SK-N-SH (cell line): ENCODE measurements around the gene FZR1. TPM values are rescaled to one million over a fixed set of nuclear protein-coding genes. Genes with fewer than 3 reads are reported as not detected.

Source experiments
- CTCF ChIA-PET: fragments of 300-600, 350-600 bp; formaldehyde crosslinking; extraction: SDS; loops from one replicate; lab custom pipeline; 2021; lab: Yijun Ruan, JAX
- POLR2A ChIA-PET: fragments of 350-600 bp; sonication (Branson Sonifier 250); formaldehyde crosslinking; extraction: SDS; loops from one replicate; lab custom pipeline; 2020; ENCODE audit warnings: antibody characterized with exemption, inconsistent platforms; lab: Yijun Ruan, JAX
- DNase-seq: peaks from one replicate; pipeline ENCODE4 v3.0.0; 2012
- H2AFZ ChIP-seq: fragments of 200-600 bp; sonication (generic); 2 replicates; pipeline ENCODE4 v1.8.1; 2016; ENCODE audit warnings: antibody characterized with exemption, mild to moderate bottlenecking, low read depth
- H3F3A ChIP-seq: fragments of 200-600 bp; sonication (generic); replicated peaks from 2 replicates; pipeline ENCODE3; 2016; ENCODE audit warnings: antibody characterized with exemption, mild to moderate bottlenecking; ENCODE audit not compliant: insufficient read depth
- H3K27ac ChIP-seq, 2 experiments: fragments of 200-500 bp in 1 of 2; fragments of 200-600 bp in 1 of 2; sonication (Bioruptor generic) in 1 of 2; sonication (generic), shearing (Covaris generic) in 1 of 2; 2 replicates each; pipeline versions ENCODE4 v1.5.1 to v1.6.1; 2014 to 2016; ENCODE audit warnings: low read depth in 2 of 2, inconsistent platforms in 1 of 2, low read length in 1 of 2, mild to moderate bottlenecking in 1 of 2, mixed read lengths in 1 of 2
- H3K27me3 ChIP-seq: fragments of 200-600 bp; sonication (generic), shearing (Covaris generic); 2 replicates; pipeline ENCODE4 v1.6.1; 2016; ENCODE audit warnings: mixed run types; ENCODE audit not compliant: insufficient read depth
- H3K36me3 ChIP-seq, 2 experiments: fragments of 200-500 bp in 1 of 2; fragments of 200-600 bp in 1 of 2; sonication (Bioruptor generic) in 1 of 2; sonication (generic) in 1 of 2; replicated peaks in 1 of 2; 2 replicates each; pipeline versions ENCODE3 to v1.5.1; 2014 to 2016; ENCODE audit warnings: low read length in 1 of 2, mild to moderate bottlenecking in 1 of 2; ENCODE audit not compliant: insufficient read depth in 2 of 2, control insufficient read depth in 1 of 2
- H3K4me1 ChIP-seq, 2 experiments: fragments of 200-500 bp in 1 of 2; fragments of 200-600 bp in 1 of 2; sonication (Bioruptor generic) in 1 of 2; sonication (generic), shearing (Covaris generic) in 1 of 2; 2 replicates each; pipeline versions ENCODE4 v1.5.1 to v1.6.1; 2014 to 2016; ENCODE audit warnings: low read depth in 1 of 2, low read length in 1 of 2, mixed run types in 1 of 2; ENCODE audit not compliant: insufficient read depth in 2 of 2, control insufficient read depth in 1 of 2
- H3K4me2 ChIP-seq: fragments of 200-600 bp; sonication (generic), shearing (Covaris generic); 2 replicates; pipeline ENCODE4 v1.6.1; 2017; ENCODE audit warnings: mixed run types
- H3K4me3 ChIP-seq, 2 experiments: fragments of 200-500 bp in 1 of 2; fragments of 200-600 bp in 1 of 2; sonication (Bioruptor generic) in 1 of 2; sonication (generic), shearing (Covaris generic) in 1 of 2; 2 replicates each; pipeline versions ENCODE4 v1.5.1 to v1.8.1; 2014 to 2016; ENCODE audit warnings: low read depth in 2 of 2, inconsistent platforms in 1 of 2, low read length in 1 of 2, mild to moderate bottlenecking in 1 of 2, mixed read lengths in 1 of 2, moderate library complexity in 1 of 2
- H3K79me2 ChIP-seq: fragments of 200-600 bp; sonication (generic); 2 replicates; pipeline ENCODE4 v1.8.1; 2017; ENCODE audit warnings: mild to moderate bottlenecking; ENCODE audit not compliant: insufficient read depth
- H3K9ac ChIP-seq: fragments of 200-600 bp; sonication (generic); 2 replicates; pipeline ENCODE4 v1.6.1; 2017; ENCODE audit warnings: mixed run types
- H3K9me2 ChIP-seq: fragments of 200-600 bp; sonication (generic); 2 replicates; pipeline ENCODE4 v1.6.1; 2017; ENCODE audit warnings: mixed run types
- H3K9me3 ChIP-seq: fragments of 200-600 bp; sonication (generic); 2 replicates; pipeline ENCODE4 v1.6.1; 2017; ENCODE audit warnings: mixed run types, mild to moderate bottlenecking, moderate library complexity
- H4K20me1 ChIP-seq: fragments of 200-600 bp; sonication (generic); 2 replicates; pipeline ENCODE4 v1.6.1; 2017; ENCODE audit warnings: mild to moderate bottlenecking, mixed run types; ENCODE audit not compliant: insufficient read depth
- ELF1 ChIP-seq: IDR thresholded peaks from 2 replicates; pipeline ENCODE4 v1.4.0; 2012
- FOXJ3 ChIP-seq: sonication (generic); formaldehyde crosslinking; IDR thresholded peaks from 2 replicates; pipeline ENCODE4 v1.5.1; 2020; ENCODE audit warnings: mild to moderate bottlenecking, missing genetic modification reagents
- RAD21 ChIP-seq: IDR thresholded peaks from 2 replicates; pipeline ENCODE4 v1.6.1; 2012; ENCODE audit warnings: mild to moderate bottlenecking, low read length
- RFX5 ChIP-seq: IDR thresholded peaks from 2 replicates; pipeline ENCODE4 v1.6.1; 2012; ENCODE audit warnings: mild to moderate bottlenecking, improper control_type of control experiment, low read length
- RXRA ChIP-seq: IDR thresholded peaks from 2 replicates; pipeline ENCODE4 v1.4.0; 2012; ENCODE audit warnings: low read depth, mild to moderate bottlenecking, borderline replicate concordance
- SIN3A ChIP-seq: IDR thresholded peaks from 2 replicates; pipeline ENCODE4 v1.6.1; 2012; ENCODE audit warnings: low read depth, mild to moderate bottlenecking, low read length, moderate library complexity, borderline replicate concordance
- TAF1 ChIP-seq: IDR thresholded peaks from 2 replicates; pipeline ENCODE4 v1.6.1; 2012; ENCODE audit warnings: low read depth, mild to moderate bottlenecking, low read length, moderate library complexity, borderline replicate concordance
- WGBS: methylation state at CpG from one replicate; pipeline ENCODE4 v1.1.6; 2017; ENCODE audit warnings: low lambda C conversion rate; 5-methylcytosine and 5-hydroxymethylcytosine counted together
- polyA plus RNA-seq, 3 experiments: library from polyadenylated mRNA; depleted of rRNA; stranded (reverse); fragments of >200 nt; gene quantifications; 2 replicates each; pipeline ENCODE4 v1.2.3, GENCODE V29; 2012
- TF ChIP-seq, protein P1 (sequence below): fragments of 150-350 bp; IDR thresholded peaks from 2 replicates; pipeline ENCODE4 v1.6.1; 2017; ENCODE audit warnings: antibody characterized with exemption, low read length, low read depth, borderline replicate concordance
- TF ChIP-seq, protein P2 (sequence below): fragments of 200-600 bp; sonication (generic); IDR thresholded peaks from 2 replicates; pipeline ENCODE4 v1.6.1; 2017; ENCODE audit warnings: antibody characterized with exemption, mild to moderate bottlenecking, moderate library complexity
- TF ChIP-seq, protein P3 (sequence below): IDR thresholded peaks from 2 replicates; pipeline ENCODE4 v1.4.0; 2012; ENCODE audit warnings: low read depth, borderline replicate concordance

FZR1 gene
- polyA plus RNA-seq, 1 of the 3 experiments (the other 2 are of a cell fraction), result 36.3 TPM

DNA sequence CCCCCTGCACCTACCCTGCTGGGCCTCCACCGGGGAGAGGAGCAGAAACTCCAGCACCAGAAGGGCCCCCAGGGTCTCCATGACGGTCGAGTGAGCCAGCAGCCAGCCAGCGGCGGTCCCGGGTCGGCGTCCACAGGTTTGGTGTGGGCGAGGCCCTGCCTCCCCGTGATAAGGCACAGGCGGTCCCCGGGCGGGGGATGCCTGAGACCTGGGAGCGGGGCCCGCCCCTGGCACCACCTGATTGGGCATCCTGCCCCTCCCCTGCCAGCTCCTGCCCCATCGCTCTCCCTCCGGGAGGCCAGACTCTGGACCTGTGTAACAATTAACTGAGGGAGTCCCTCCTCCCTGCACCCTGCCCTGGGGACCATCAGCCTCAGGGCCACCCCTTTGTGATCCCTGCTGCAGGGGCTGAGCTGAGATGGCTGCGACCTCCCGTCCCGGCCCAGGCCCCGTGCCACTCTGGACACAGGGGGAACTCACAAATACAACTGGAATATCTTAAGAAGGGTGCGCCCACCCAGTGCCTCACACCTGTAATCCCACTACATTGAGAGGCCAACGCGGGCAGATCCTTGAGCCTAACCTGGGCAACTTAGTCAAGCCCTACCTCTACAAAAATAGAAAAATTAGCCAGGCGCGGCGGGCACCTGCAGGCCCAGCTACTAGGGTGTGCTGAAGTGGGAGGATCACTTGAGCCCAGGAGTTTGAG is 25.6 kb upstream of the FZR1 start, which contains the start of gene SMIM24:
Gene SMIM24, minus strand, starts transcription at position 143 of the 709 bp plus-strand sequence. Its CDS starts 62 bp downstream, at position 81.
- DNase-seq, result no peak
- no peak within 1 kb of the TSS for H3K27ac ChIP-seq
- no peaks in the 10 kb centered on the region for H3K36me3 ChIP-seq
- TF ChIP-seq, protein P1, sequence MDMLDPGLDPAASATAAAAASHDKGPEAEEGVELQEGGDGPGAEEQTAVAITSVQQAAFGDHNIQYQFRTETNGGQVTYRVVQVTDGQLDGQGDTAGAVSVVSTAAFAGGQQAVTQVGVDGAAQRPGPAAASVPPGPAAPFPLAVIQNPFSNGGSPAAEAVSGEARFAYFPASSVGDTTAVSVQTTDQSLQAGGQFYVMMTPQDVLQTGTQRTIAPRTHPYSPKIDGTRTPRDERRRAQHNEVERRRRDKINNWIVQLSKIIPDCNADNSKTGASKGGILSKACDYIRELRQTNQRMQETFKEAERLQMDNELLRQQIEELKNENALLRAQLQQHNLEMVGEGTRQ, result no peak
- H3F3A ChIP-seq, result no peaks in the 10 kb centered on the region
- H3K4me1 ChIP-seq, result no peaks in the 10 kb centered on the region; a peak in 1 of 4 replicates
- H4K20me1 ChIP-seq, result no peaks in the 10 kb centered on the region
- WGBS, result 89% methylated on average over 9 of the region's 27 CpGs
- no peak within 1 kb of the TSS for H2AFZ ChIP-seq
- H3K4me3 ChIP-seq, result no peak within 1 kb of the TSS
- POLR2A ChIA-PET, result no interaction called here
- CTCF ChIA-PET, result interaction anchor here (1.3 to 8.7 kb wide), 4 partner anchors 9 to 175 kb away, joined by 3 to 92 read pairs (median 47); no protein-coding TSS in a partner anchor
- no peak within 1 kb of the TSS for H3K4me2 ChIP-seq
- H3K27me3 ChIP-seq, result no peaks in the 10 kb centered on the region; the same call in 1 of the 2 replicates
- no peaks in the 10 kb centered on the region for H3K9me2 ChIP-seq
- no peaks in the 10 kb centered on the region for H3K9me3 ChIP-seq
- H3K9ac ChIP-seq, result no peak within 1 kb of the TSS
- no peaks in the 10 kb centered on the region for H3K79me2 ChIP-seq

DNA sequence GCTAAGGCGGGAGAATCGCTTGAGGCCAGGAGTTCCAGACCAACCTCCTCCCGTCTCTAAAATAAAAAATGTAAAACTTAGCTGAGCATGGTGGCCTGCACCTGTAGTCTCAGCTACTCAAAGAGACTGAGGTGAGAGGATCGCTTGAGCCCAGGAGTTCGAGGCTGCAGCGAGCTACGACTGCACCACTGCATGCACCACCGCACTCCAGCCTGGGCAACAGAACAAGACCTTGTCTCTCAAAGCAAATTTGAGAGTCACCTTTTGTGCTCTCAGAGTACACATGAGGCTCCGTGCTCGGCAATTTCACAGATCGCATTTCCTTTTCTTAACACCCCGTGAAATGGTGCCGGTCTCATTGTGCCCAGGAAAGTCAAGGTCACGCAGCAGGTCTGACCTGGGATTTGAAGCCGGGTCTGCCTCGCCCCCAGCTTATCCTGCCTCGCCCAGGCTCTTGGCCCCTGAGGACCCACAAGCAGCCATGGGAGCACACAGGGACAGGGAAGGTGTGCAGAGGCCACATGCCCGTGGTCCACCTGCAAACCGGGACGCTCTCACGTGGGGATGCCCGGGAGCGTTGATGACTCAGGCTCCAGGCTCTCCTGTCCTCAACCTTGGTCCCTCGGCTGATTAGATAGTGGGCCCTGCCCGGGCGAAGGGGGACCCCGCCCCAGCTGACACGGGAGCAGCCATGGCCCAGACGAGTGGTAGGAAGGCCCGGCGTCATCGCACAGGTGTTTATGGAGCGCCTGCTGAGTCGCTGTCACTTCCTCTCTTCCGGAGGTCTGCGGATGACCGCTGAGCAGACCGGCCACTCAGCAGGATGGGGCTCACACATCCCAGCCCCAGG is 24.6 kb upstream of the FZR1 start:
- POLR2A ChIA-PET, result no interaction called here
- Histone ChIP-seq H3F3A (no peaks in the 10 kb centered on the region), H3K27ac (no peak overlapping the region), H3K4me1 (no peaks in the 10 kb centered on the region; a peak in 1 of 4 replicates), H3K9ac (no peak overlapping the region), H3K4me3 (no peak overlapping the region), H3K9me3 (no peaks in the 10 kb centered on the region), H3K79me2 (no peaks in the 10 kb centered on the region), H2AFZ (no peak overlapping the region), H3K27me3 (no peaks in the 10 kb centered on the region; the same call in 1 of the 2 replicates), H3K4me2 (no peak overlapping the region), H4K20me1 (no peaks in the 10 kb centered on the region), H3K9me2 (no peaks in the 10 kb centered on the region)
- DNase-seq, result no peak
- 86% methylated on average over 29 of the region's 38 CpGs for WGBS
- CTCF ChIA-PET, result interaction anchor here (1.3 to 8.7 kb wide), 3 partner anchors 10 to 176 kb away, joined by 6 to 92 read pairs (median 88); no protein-coding TSS in a partner anchor
- TF ChIP-seq TAF1 (no peak), RFX5 (no peak), ELF1 (no peak), RXRA (no peak), FOXJ3 (no peak), SIN3A (no peak), RAD21 (no peak)
- TF ChIP-seq, protein P1, result no peak
- TF ChIP-seq, protein P2, sequence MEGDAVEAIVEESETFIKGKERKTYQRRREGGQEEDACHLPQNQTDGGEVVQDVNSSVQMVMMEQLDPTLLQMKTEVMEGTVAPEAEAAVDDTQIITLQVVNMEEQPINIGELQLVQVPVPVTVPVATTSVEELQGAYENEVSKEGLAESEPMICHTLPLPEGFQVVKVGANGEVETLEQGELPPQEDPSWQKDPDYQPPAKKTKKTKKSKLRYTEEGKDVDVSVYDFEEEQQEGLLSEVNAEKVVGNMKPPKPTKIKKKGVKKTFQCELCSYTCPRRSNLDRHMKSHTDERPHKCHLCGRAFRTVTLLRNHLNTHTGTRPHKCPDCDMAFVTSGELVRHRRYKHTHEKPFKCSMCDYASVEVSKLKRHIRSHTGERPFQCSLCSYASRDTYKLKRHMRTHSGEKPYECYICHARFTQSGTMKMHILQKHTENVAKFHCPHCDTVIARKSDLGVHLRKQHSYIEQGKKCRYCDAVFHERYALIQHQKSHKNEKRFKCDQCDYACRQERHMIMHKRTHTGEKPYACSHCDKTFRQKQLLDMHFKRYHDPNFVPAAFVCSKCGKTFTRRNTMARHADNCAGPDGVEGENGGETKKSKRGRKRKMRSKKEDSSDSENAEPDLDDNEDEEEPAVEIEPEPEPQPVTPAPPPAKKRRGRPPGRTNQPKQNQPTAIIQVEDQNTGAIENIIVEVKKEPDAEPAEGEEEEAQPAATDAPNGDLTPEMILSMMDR, result no peak
- TF ChIP-seq, protein P3, sequence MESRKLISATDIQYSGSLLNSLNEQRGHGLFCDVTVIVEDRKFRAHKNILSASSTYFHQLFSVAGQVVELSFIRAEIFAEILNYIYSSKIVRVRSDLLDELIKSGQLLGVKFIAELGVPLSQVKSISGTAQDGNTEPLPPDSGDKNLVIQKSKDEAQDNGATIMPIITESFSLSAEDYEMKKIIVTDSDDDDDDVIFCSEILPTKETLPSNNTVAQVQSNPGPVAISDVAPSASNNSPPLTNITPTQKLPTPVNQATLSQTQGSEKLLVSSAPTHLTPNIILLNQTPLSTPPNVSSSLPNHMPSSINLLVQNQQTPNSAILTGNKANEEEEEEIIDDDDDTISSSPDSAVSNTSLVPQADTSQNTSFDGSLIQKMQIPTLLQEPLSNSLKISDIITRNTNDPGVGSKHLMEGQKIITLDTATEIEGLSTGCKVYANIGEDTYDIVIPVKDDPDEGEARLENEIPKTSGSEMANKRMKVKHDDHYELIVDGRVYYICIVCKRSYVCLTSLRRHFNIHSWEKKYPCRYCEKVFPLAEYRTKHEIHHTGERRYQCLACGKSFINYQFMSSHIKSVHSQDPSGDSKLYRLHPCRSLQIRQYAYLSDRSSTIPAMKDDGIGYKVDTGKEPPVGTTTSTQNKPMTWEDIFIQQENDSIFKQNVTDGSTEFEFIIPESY, result no peak
- TF ChIP-seq, all 33 proteins: peak for 0
- no peaks in the 10 kb centered on the region for H3K36me3 ChIP-seq
